CD14-positive monocyte (primary cell): ENCODE results near the gene SUN5. TPM values are rescaled to one million over a fixed set of nuclear protein-coding genes. Genes with fewer than 3 reads are reported as not detected.

Experiments used
- DNase-seq, 3 donors: peaks; one replicate each; pipeline ENCODE4 v3.0.0-alpha.2; 2011 to 2022
- H2AFZ ChIP-seq: 2 replicates; pipeline ENCODE4 v1.6.0; 2012; ENCODE audit warnings: mild to moderate bottlenecking, low read depth, low read length, inconsistent platforms; ENCODE audit not compliant: insufficient read depth, poor library complexity, severe bottlenecking
- H3K27ac ChIP-seq, 2 donors: 1 replicate in 1 of 2; 2 replicates in 1 of 2; pipeline ENCODE4 v1.5.1; 2012 to 2013; ENCODE audit warnings: low read length in 2 of 2, control low read depth in 1 of 2, inconsistent platforms in 1 of 2, low read depth in 1 of 2, mild to moderate bottlenecking in 1 of 2
- H3K27me3 ChIP-seq, 2 donors: one replicate each; pipeline versions ENCODE4 v1.6.0 to v1.6.1; 2011 to 2013; ENCODE audit warnings: low read length in 2 of 2; ENCODE audit not compliant: control insufficient read depth in 2 of 2, insufficient read depth in 2 of 2
- H3K36me3 ChIP-seq, 2 donors: replicated peaks in 1 of 2; 1 replicate in 1 of 2; 2 replicates in 1 of 2; pipeline versions ENCODE4 v1.5.1 to v1.6.1; 2012 to 2013; ENCODE audit warnings: low read length in 2 of 2, control low read depth in 1 of 2, inconsistent platforms in 1 of 2, mild to moderate bottlenecking in 1 of 2; ENCODE audit not compliant: insufficient read depth in 2 of 2, control insufficient read depth in 1 of 2
- H3K4me1 ChIP-seq, 2 donors: 1 replicate in 1 of 2; 2 replicates in 1 of 2; pipeline versions ENCODE4 v1.5.1 to v1.6.1; 2012 to 2013; ENCODE audit warnings: low read length in 2 of 2, control low read depth in 1 of 2, inconsistent platforms in 1 of 2, mild to moderate bottlenecking in 1 of 2, moderate library complexity in 1 of 2; ENCODE audit not compliant: insufficient read depth in 2 of 2, control insufficient read depth in 1 of 2
- H3K4me2 ChIP-seq: replicated peaks from 2 replicates; pipeline ENCODE3; 2012; ENCODE audit warnings: low read length, moderate library complexity, mild to moderate bottlenecking; ENCODE audit not compliant: poor library complexity, severe bottlenecking; ENCODE audit errors: extremely low read depth
- H3K4me3 ChIP-seq, 3 experiments: fragments of 200-600 bp in 1 of 3; sonication (generic) in 1 of 3; replicated peaks in 1 of 3; 1 replicate in 2 of 3; 2 replicates in 1 of 3; pipeline ENCODE4 v1.5.1; 2011 to 2013; ENCODE audit warnings: low read length in 3 of 3, mild to moderate bottlenecking in 3 of 3, control low read depth in 2 of 3, low read depth in 2 of 3, inconsistent platforms in 1 of 3, moderate library complexity in 1 of 3
- H3K79me2 ChIP-seq: 2 replicates; pipeline ENCODE4 v1.6.0; 2012; ENCODE audit warnings: mild to moderate bottlenecking, control low read depth, inconsistent platforms, low read length, moderate library complexity; ENCODE audit not compliant: insufficient read depth
- H3K9ac ChIP-seq: 2 replicates; pipeline ENCODE4 v1.6.0; 2017; ENCODE audit warnings: low read length, mild to moderate bottlenecking; ENCODE audit not compliant: insufficient read depth, poor library complexity, severe bottlenecking
- H3K9me3 ChIP-seq, 2 donors: replicated peaks in 1 of 2; 1 replicate in 1 of 2; 2 replicates in 1 of 2; pipeline versions ENCODE4 v1.5.1 to v1.6.1; 2012 to 2013; ENCODE audit warnings: low read length in 2 of 2, control low read depth in 1 of 2; ENCODE audit not compliant: control insufficient read depth in 1 of 2, insufficient read depth in 1 of 2
- H4K20me1 ChIP-seq: 2 replicates; pipeline ENCODE4 v1.6.0; 2012; ENCODE audit warnings: mild to moderate bottlenecking, low read length, control low read depth, moderate library complexity; ENCODE audit not compliant: insufficient read depth
- H3K27ac Mint-ChIP-seq, 7 donors: one replicate each; pipeline ENCODE4 v1.8.0; 2020; ENCODE audit warnings: mild to moderate bottlenecking in 7 of 7, mixed read lengths in 7 of 7, moderate library complexity in 6 of 7, inconsistent platforms in 2 of 7
- H3K27me3 Mint-ChIP-seq, 3 donors: one replicate each; pipeline ENCODE4 v1.8.0; 2021 to 2022; ENCODE audit warnings: low read depth in 3 of 3, mild to moderate bottlenecking in 3 of 3, mixed read lengths in 3 of 3, moderate library complexity in 3 of 3, inconsistent platforms in 1 of 3
- H3K36me3 Mint-ChIP-seq, 2 donors: one replicate each; pipeline ENCODE4 v1.8.0; 2020; ENCODE audit warnings: mixed read lengths in 2 of 2, inconsistent platforms in 1 of 2, mild to moderate bottlenecking in 1 of 2
- H3K4me1 Mint-ChIP-seq: one replicate; pipeline ENCODE4 v1.8.0; 2020; ENCODE audit warnings: mild to moderate bottlenecking, mixed read lengths
- H3K4me3 Mint-ChIP-seq, 2 donors: one replicate each; pipeline ENCODE4 v1.8.0; 2020; ENCODE audit warnings: mild to moderate bottlenecking in 2 of 2, mixed read lengths in 2 of 2, moderate library complexity in 1 of 2
- H3K9me3 Mint-ChIP-seq, 7 donors: one replicate each; pipeline ENCODE4 v1.8.0; 2020 to 2022; ENCODE audit warnings: mixed read lengths in 7 of 7, mild to moderate bottlenecking in 6 of 7, moderate library complexity in 6 of 7, inconsistent platforms in 2 of 7
- CTCF ChIP-seq: fragments of 200-600 bp; IDR thresholded peaks from one replicate; pipeline ENCODE4 v1.8.0; 2022; ENCODE audit warnings: antibody characterized with exemption, mild to moderate bottlenecking
- WGBS: methylation state at CpG from one replicate; pipeline ENCODE4 v1.1.5; 2013; ENCODE audit warnings: missing lambda C conversion rate; ENCODE audit not compliant: insufficient coverage; 5-methylcytosine and 5-hydroxymethylcytosine counted together
- intact Hi-C, 2 donors: fragments of 100-400 bp; cut with micrococcal nuclease; formaldehyde crosslinking; loops; one replicate each; pipeline versions ENCODE4 v1.15.0 to v1.15.1; 2023
- polyA plus RNA-seq, 3 donors: library from polyadenylated mRNA; depleted of rRNA in 1 of 3; unstranded in 2 of 3; stranded (reverse) in 1 of 3; fragments of 300-500 nt in 2 of 3; fragments of >200 nt in 1 of 3; fragmentation: Illumina TruSeq in 2 of 3; gene quantifications; 1 replicate in 2 of 3; 2 replicates in 1 of 3; pipeline ENCODE4 v1.2.3, GENCODE V29; 2012 to 2021

The SUN5 gene
- polyA plus RNA-seq, 3 donors: not detected

GRCh38 chr20:33043731-33044181 lies 39.5 kb upstream of the SUN5 start:
- no peaks in the 10 kb centered on the region for H3K36me3 Mint-ChIP-seq
- H2AFZ ChIP-seq: no peak overlapping the region
- no peak for DNase-seq

DNA sequence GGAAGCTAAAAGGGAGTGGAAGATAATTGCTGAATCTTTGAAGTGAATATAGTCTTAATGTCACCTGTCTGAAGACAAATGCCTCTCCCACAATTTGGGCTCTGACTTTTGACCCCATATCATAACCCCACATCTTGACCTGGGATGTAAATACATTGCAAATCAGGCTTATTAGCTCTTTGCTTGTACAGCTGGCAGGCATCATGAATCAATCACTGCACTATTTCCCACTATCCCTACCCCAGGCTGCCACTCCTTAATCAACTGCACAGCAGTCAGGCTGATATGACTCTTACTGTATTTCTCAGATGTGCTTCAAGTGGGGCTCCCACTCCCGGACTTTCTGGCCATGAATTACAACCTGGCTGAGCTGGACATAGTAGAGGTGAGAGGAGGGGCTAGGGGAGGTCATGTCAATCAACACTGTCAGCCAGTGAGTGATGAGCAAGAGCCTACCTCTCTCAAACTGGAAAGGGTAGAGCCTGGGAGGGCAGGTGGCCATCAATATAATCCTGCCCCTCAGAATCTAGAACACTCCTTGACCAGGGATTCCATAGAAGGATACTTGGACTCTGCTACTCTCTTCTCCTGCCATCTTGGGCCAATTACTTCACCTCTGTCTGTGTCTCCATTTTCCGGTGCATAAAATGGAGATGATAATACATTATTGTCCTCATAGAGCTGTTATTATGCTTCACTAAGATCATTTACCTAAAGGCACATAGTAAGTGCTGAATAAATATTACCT lies 38.9 kb upstream of the SUN5 start:
- Histone ChIP-seq H3K9me3 (peaks cover 24 to 30% of the 10 kb centered on the region in 2 donors), H2AFZ (no peak overlapping the region), H3K36me3 (no peaks in the 10 kb centered on the region), H3K9ac (no peak overlapping the region), H3K79me2 (no peaks in the 10 kb centered on the region), H4K20me1 (no peaks in the 10 kb centered on the region), H3K27me3 (no peaks in the 10 kb centered on the region), H3K4me3 (no peak overlapping the region), H3K27ac (no peak overlapping the region), H3K4me1 (no peaks in the 10 kb centered on the region), H3K4me2 (no peak overlapping the region)
- WGBS: no CpG with 5 or more reads among the region's 2 CpGs
- intact Hi-C loops: no loop called here
- no peak for DNase-seq
- Mint-ChIP-seq H3K4me1 (no peaks in the 10 kb centered on the region), H3K9me3 (peaks cover 13 to 38% (median 28%) of the 10 kb centered on the region in 7 donors), H3K4me3 (no peak overlapping the region), H3K27me3 (peaks cover 2 to 7% (median 3%) of the 10 kb centered on the region in 3 donors), H3K36me3 (no peaks in the 10 kb centered on the region), H3K27ac (no peak overlapping the region)
- TF ChIP-seq CTCF: no peak

More at GRCh38 chr20:33043731-33044181, 39.5 kb upstream of the SUN5 start:
- Mint-ChIP-seq H3K4me1 (no peaks in the 10 kb centered on the region), H3K4me3 (no peak overlapping the region), H3K9me3 (peaks cover 13 to 38% (median 27%) of the 10 kb centered on the region in 7 donors), H3K27me3 (peaks cover 0 to 7% (median 2%) of the 10 kb centered on the region in 3 donors), H3K27ac (no peak overlapping the region)
- Histone ChIP-seq H3K36me3 (no peaks in the 10 kb centered on the region), H3K27me3 (no peaks in the 10 kb centered on the region), H3K4me1 (no peaks in the 10 kb centered on the region), H3K9ac (no peak overlapping the region), H4K20me1 (no peaks in the 10 kb centered on the region), H3K4me2 (no peak overlapping the region), H3K9me3 (peaks cover 24 to 30% of the 10 kb centered on the region in 2 donors), H3K27ac (no peak overlapping the region), H3K79me2 (no peaks in the 10 kb centered on the region), H3K4me3 (no peak overlapping the region)
- no CpG with 5 or more reads among the region's 1 CpG for WGBS
- intact Hi-C loops: no loop called here
- TF ChIP-seq CTCF: no peak
